ENCODE data around the gene WDR5B.
"Not testable (repeated sequence)": the region's sequence is repeated elsewhere in the genome, so short reads cannot be mapped to it uniquely, and the experiment has no call there.

WDR5B gene

DNA sequence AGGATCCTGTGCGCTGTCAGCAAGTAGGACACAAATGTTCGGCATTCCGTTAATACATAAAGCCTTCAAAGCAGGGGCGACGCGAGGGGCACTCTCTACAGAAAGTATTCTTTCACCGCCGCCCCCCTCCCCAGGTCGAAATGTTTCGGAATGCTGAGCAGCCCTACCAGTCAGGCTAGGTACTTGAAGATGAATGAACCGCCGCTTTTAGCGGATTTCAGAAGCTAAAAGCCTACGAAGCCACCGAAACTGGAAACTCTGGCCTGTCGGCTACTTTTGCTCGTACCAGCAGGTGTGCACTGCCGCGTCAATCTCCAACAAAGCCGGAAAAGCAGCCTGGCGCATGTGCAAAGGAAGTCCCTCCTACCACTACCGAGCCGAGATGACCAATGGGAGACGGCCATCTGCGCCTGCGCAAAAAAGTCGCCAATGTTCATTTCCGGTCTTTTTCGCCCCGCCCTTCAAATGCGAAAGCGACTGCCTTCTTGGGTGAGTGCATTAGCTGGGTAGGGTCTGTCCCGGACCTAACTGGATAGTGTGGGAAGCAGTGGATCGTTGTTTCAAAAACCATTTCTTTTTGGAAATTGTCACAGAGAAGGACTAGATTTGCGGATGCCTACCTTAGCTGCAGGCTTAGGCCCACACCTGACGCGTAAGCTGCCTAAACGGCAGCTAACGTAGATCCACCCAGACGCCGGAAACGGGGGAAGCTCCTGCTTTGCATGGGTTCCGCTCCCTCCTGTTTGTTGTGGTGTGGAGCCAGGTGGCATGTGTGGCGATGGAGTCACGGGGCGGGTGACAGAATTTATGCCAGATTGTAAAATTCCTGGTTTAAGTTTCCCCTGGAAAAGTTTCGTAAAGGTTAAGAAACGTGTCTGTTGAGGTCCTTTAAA, at the start of gene WDR5B:
Gene WDR5B (minus strand): TSS at position 301 of the 893 bp plus-strand sequence. CDS start 534 bp downstream, outside the sequence.
- DNase-seq, result no peak

- DNase-seq, result no peak
Measured at GRCh38 chr3:122464659-122465058, 48.8 kb upstream of the WDR5B start.

- DNase-seq, result no peak
Measured at GRCh38 chr3:122462406-122462805, 46.5 kb upstream of the WDR5B start.

GRCh38 chr3:122461806-122462205, 45.9 kb upstream of the WDR5B start:
- DNase-seq, result no peak

DNA sequence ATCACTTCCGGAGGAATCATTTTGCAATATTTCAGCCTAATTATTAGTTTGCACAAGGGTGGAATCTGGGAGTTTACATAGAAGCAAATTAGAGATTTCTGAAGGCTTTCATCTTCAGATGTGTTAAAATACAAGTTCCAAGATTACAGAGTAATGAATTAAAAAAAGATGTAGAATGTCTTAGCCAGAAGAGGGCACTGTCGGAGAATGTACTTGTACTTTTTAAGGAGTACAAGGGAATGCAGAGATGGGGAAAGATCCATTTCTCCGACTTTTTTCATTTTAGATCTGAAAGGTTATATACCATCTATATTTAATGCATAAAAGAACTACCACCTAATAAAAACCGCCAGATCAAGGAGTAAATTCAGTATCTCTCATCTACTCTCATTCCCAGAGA, 43.1 kb upstream of the WDR5B start:
- DNase-seq, result no peak

DNA sequence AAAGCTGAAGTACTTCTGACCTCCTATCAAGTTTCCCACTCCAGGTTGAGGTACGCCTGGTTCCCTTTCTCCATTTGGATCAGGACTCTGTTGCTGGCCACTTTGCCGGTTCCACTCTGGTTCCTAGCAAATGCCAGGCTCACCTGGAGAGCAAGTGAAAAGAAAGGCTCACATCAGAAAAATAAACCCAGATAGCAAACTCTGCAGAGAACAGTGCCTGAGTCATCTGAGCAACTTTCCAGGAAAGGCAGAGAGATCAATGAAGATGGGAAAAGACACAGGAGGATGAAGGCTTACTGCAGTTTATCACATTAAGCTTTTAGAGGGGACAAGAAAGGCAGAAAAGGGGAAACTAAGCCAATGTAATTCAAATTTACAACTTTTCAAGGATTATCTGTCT, 41.8 kb upstream of the WDR5B start:
- no peak for DNase-seq

DNA sequence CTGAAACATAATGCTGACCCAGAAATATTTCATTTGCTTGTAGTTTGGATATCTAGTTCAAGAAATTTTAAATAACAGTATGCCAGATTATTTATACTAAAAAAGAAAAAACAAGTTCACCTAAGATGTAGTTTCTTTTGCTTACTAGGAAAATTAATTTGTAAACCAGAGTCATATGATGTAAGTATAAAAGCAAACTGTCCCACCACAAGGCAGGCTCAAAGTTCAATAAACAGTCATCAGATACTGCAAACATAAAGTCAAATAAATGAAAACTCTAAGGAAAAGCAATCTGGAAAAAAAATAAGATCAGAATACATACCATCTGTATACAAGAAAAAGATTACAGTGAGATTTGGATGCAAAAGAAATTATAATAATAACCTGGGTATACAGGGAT, 40.2 kb upstream of the WDR5B start:
- no peak for DNase-seq

DNA sequence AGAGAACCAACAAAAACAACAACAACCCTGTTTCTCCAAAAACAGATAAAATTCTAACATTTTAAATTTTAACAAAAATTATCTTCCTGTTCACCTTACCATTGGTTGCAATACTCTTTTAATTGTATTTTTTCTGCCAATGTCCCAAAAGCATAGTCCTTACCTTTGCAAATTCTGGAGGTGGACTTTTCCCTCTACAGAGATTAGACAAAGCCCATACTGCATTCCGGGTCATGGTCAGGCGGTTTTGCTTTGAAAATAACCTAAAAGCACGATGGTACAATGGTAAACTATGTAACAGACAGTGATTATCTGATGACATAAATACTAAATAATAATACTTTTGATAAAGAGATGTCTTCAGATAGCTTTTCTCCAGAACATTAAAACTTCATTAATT, 35.5 kb upstream of the WDR5B start:
- no peak for DNase-seq

DNA sequence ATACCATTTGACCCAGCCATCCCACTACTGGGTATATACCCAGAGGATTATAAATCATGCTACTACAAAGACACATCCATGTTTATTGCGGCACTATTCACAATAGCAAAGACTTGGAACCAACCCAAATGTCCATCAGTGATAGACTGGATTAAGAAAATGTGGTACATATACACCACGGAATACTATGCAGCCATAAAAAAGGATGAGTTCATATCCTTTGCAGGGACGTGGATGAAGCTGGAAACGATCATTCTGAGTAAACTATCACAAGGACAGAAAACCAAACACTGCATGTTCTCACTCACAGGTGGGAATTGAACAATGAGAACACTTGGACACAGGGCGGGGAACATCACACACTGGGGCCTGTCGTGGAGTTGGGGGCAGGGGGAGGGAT, 32.4 kb upstream of the WDR5B start:
- not testable (repeated sequence) for DNase-seq

- not testable (repeated sequence) for DNase-seq
Measured at GRCh38 chr3:122444491-122444887, 28.6 kb upstream of the WDR5B start.

- not testable (repeated sequence) for DNase-seq
Measured at GRCh38 chr3:122443762-122444490, 28.1 kb upstream of the WDR5B start.

DNA sequence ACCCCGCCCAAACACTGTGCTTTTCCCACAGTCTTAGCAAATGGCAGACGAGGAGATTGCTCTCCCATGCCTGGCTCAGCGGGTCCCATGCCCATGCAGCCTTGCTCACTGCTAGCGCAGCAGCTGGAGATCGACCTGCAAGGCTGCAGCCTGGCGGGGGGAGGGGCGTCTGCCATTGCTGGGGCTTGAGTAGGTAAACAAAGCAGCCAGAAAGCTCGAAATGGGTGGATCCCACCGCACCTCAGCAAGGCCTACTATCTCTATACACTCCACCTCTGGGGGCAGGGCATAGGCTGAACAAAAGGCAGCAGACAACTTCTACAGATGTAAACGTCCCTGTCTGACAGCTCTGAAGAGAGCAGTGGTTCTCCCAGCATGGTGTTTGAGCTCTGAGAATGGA, 27.2 kb upstream of the WDR5B start:
- no peak for DNase-seq

DNA sequence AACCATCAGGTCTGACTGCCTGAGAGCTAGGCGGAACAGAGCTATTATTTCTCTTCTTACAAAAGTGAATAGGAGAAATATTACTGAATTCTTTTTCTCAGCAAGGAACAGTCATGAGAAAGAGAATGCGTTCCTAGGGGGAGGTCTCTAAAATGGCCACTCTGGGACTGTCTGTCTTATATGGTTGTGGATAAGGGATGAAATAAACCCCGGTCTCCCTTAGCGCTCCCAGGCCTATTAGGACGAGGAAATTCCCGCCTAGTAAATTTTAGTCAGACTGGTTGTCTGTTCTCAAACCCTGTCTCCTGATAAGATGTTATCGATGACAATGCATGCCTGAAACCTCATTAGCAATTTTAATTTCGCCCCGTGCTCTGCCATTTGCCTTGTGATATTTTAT, 20.1 kb upstream of the WDR5B start:
- DNase-seq, result no peak

DNA sequence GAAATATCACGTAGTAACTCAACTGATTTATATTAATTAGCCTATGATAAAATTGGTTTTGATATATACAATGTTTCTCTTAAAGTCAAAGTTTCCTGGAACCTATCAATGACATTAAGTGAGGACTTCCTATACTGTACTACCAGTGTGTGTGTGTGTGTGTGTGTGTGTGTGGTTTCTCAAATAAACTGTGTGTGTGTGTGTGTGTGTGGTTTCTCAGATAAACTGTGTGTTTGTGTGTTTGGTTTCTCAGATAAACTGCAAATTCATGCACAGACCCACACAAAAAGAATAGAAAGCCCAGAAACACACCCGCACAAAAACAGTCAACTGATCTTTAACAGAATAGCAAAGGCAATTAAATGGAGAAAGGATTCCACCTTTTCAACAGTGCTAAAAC, 14.5 kb upstream of the WDR5B start:
- DNase-seq, result no peak

DNA sequence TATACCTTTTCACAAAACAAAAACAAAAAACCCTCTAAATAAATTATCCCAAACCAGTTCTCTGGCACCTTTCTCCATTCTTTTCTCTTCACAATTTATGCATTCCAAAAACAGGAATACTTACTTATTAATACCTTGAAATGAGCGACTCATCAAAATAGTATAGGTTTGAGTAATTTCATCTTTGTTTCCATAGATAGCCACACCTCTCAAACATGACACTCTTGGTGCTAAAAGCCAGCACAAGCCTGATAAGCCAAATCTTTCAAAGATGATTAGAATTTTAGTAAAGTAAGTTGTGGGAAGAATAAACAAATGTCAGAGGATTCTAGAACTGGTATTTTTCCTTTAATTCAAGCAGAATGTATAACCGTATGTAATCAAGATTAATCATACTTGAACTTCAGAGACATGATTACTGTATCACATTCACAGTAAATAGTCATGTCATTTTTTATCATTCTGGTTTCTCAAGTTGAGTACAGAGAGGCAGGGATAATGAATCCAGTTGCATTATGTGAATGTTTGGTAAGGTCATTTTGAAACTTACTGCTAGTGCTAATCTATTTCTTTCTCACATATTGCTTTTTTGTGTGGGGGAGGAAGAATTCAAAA, 12.1 kb upstream of the WDR5B start:
- no peak for DNase-seq

GRCh38 chr3:122421836-122422235, 6.0 kb upstream of the WDR5B start:
- no peak for DNase-seq

DNA sequence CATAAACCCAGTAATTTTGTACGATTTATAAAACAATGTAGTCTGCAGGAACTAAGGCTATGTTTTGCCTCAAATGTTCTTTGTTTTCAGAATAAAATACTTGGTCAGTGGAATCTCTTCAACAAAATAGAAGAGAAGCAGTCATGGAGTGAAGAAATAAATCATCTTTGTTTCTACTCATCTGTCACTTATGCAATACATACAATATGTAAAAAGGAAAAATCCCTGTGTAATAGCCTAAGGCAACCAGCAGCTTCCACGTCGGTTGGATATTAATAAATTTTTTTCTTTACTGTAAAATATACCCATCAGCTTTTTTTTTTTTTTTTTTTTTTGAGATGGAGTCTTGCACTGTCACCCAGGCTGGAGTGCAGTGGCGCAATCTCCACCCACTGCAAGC, 5.2 kb upstream of the WDR5B start:
- no peak for DNase-seq

DNA sequence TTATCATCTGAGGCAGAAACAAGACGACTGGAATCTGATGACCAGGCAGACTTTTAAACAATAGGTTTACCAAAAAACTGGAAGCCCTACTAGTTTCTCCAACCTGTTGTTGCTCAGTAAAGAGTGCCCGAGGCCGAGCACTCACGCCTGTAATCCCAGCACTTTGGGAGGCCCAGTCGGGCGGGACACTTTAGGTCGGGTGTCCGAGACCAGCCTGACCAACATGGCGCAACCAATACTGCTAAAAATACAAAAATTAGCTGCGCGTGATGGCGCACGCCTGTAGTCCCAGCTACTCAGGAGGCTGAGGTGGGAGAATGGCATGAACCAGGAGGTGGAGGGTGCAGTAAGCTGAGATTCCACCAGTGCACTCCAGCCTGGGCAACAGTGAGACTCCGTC, 1.1 kb upstream of the WDR5B start:
- DNase-seq, result no peak

GRCh38 chr3:122415104-122415744, 638 bp downstream of the WDR5B start:
- DNase-seq, result no peak

- no peak for DNase-seq
Measured at GRCh38 chr3:122414391-122414790, 1.5 kb downstream of the WDR5B start.

DNA sequence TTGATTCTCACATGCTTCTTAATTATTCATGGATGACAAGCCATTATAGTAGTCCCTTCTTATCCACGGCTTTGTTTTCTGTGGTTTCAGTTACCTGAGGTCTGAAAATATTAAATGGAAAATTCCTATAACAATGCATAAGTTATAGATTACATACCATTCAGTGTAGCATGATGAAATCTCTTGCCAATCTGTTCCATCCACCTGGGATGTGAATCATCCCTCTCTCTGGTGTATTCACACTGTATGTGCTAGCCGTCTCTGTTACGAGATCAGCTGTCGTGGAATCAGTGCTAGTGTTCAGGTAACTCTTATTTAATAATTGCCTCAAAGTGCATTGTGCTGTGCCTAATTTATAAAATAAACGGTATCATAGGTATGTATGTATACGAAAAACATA, 5.2 kb downstream of the WDR5B start:
- DNase-seq, result no peak

DNA sequence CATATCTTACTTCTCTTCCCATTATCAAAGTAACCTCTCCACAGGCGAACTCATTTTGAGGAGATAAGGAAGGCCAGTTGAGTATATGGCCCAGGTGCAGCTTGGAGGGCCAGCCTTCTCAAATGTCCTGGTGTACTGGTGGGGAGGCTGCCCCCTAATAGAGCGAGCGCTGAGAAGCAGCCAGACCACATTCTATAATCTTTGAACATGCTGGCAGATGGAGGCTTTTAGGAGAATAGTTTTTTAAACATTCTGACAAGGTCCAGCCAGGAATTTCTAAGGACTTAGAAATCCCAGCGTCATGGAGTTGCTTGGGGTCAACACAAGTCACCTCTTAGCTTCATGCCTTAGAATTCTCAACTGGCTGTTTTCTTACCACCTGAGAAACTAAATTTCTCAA, 5.8 kb downstream of the WDR5B start:
- DNase-seq, result no peak

DNA sequence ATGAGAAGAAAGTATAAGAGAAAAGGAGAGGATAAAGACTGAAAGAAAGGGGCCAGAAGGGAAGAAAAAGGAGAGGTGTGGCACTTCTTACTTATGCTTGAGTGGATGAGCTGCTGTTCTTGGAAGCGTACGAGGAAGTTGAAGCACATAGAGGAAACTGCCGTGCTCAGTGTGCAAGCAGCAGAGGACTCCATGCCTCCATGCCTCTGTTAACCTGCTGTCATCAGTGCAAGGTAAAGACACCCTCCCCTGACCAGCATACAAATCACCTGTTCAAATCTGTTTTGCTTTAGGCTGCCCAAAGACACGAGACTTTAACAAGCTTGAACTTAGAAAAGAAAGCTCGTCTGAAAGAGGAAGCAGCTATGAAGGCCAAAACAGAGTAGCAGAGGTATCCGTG, 6.4 kb downstream of the WDR5B start:
- no peak for DNase-seq
